Breast epithelium (tissue), 4 donors: ENCODE measurements around the gene MYH8. TPM values are rescaled to one million over a fixed set of nuclear protein-coding genes. Genes with fewer than 3 reads are reported as not detected.

ENCODE experiments used
- DNase-seq, 2 donors: peaks; one replicate each; pipeline ENCODE4 v3.0.0-alpha.2; 2019; ENCODE audit warnings: low spot score in 2 of 2
- H3K27ac ChIP-seq, 2 donors: fragments of 200-600 bp; sonication (generic) in 1 of 2; one replicate each; pipeline ENCODE4 v1.5.1; 2016 to 2019; ENCODE audit warnings: mild to moderate bottlenecking in 1 of 2
- H3K27me3 ChIP-seq, 2 donors: fragments of 200-600 bp; sonication (generic) in 1 of 2; one replicate each; pipeline versions ENCODE4 v1.5.1 to v1.6.0; 2017 to 2019; ENCODE audit warnings: control low read depth in 1 of 2, mild to moderate bottlenecking in 1 of 2
- H3K36me3 ChIP-seq: fragments of 200-600 bp; one replicate; pipeline ENCODE4 v1.5.1; 2019
- H3K4me1 ChIP-seq, 2 donors: fragments of 200-600 bp; sonication (generic); one replicate each; pipeline ENCODE4 v1.5.1; 2016 to 2019; ENCODE audit warnings: control low read depth in 1 of 2
- H3K4me3 ChIP-seq, 3 donors: fragments of 200-600 bp; sonication (generic); 1 replicate in 2 of 3; 2 replicates in 1 of 3; pipeline ENCODE4 v1.5.1; 2016 to 2019; ENCODE audit warnings: mild to moderate bottlenecking in 3 of 3, moderate library complexity in 2 of 3
- H3K9me3 ChIP-seq, 2 donors: fragments of 200-600 bp; sonication (generic) in 1 of 2; one replicate each; pipeline ENCODE4 v1.5.1; 2016 to 2019; ENCODE audit warnings: control low read depth in 1 of 2
- POLR2A ChIP-seq: fragments of 450-650 bp; IDR thresholded peaks from one replicate; pipeline ENCODE4 v1.6.1; 2016; ENCODE audit warnings: antibody characterized with exemption, mild to moderate bottlenecking, moderate library complexity
- POLR2AphosphoS5 ChIP-seq, 3 donors: sonication (generic); formaldehyde crosslinking; IDR thresholded peaks; one replicate each; pipeline ENCODE4 v1.6.1; 2017; ENCODE audit warnings: antibody characterized with exemption in 3 of 3
- intact Hi-C: fragments of 100-400 bp; cut with DNase I; formaldehyde crosslinking; loops from one replicate; pipeline ENCODE4 v1.15.1; 2023; ENCODE audit warnings: low total_unique reads
- total RNA-seq, 3 donors: library from RNA; depleted of rRNA; stranded (reverse); fragments of >200 nt; gene quantifications; one replicate each; pipeline ENCODE4 v1.1.0, GENCODE V29; 2016
- TF ChIP-seq, protein P1 (sequence below), 3 donors: fragments of 450-650 bp; IDR thresholded peaks; one replicate each; pipeline ENCODE4 v1.5.1; 2016 to 2017; ENCODE audit warnings: antibody characterized with exemption in 3 of 3, mild to moderate bottlenecking in 3 of 3, moderate library complexity in 3 of 3

The MYH8 gene
- total RNA-seq, 3 donors from 2014 or later, result not detected

DNA sequence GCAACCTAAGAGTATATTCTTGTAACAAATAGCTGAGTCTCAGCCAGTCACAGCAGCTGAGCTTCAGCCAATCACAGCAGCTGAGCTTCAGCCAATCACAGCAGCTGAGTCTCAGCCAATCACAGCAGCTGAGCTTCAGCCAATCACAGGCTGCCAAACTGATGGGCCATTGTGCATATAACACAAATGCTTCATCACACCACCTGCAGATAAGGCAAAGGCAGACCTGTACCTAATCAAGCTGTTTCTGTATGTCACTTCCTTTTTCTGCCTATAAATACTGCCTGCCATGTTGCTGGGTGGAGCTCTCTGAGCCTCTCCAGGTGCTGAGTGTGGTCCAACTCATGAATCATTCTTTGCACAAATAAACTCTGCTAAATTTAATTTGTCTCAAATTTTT is 68.9 kb downstream of the MYH8 start:
- no peak for DNase-seq
- H3K4me3 ChIP-seq, result no peak overlapping the region
- no peaks in the 10 kb centered on the region for H3K4me1 ChIP-seq
- TF ChIP-seq, protein P1, sequence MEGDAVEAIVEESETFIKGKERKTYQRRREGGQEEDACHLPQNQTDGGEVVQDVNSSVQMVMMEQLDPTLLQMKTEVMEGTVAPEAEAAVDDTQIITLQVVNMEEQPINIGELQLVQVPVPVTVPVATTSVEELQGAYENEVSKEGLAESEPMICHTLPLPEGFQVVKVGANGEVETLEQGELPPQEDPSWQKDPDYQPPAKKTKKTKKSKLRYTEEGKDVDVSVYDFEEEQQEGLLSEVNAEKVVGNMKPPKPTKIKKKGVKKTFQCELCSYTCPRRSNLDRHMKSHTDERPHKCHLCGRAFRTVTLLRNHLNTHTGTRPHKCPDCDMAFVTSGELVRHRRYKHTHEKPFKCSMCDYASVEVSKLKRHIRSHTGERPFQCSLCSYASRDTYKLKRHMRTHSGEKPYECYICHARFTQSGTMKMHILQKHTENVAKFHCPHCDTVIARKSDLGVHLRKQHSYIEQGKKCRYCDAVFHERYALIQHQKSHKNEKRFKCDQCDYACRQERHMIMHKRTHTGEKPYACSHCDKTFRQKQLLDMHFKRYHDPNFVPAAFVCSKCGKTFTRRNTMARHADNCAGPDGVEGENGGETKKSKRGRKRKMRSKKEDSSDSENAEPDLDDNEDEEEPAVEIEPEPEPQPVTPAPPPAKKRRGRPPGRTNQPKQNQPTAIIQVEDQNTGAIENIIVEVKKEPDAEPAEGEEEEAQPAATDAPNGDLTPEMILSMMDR (IDR thresholded peaks at IDR 0.05), result no peak
- TF ChIP-seq POLR2A (no peak), POLR2AphosphoS5 (IDR thresholded peaks at IDR 0.05) (no peak)
- no peak overlapping the region for H3K27ac ChIP-seq
- no peaks in the 10 kb centered on the region for H3K9me3 ChIP-seq
- no peaks in the 10 kb centered on the region for H3K36me3 ChIP-seq
- intact Hi-C loops, result no loop called here
- H3K27me3 ChIP-seq, result no peaks in the 10 kb centered on the region

DNA sequence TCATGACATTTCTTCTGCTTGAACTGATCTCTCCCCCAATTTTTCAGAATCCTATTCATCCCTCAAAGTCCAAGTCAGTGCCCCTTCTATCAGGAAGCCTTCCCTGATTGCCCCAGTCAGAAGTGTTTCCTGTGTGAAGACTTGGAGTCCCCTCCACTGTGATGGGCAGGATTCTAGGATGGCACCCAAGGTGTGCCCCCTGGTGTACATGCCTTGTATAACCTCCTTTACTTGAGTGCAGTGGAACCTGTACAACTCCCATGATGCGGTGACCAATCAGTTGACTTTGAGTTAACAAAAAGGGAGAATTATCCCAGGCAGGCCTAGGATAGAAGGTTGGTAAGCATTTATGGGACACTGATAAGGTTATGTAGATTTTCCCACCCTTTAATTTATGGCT is 72.3 kb downstream of the MYH8 start:
- no peak overlapping the region for H3K4me3 ChIP-seq
- no peaks in the 10 kb centered on the region for H3K4me1 ChIP-seq
- TF ChIP-seq, protein P1 (IDR thresholded peaks at IDR 0.05), result no peak
- TF ChIP-seq POLR2A (no peak), POLR2AphosphoS5 (IDR thresholded peaks at IDR 0.05) (no peak)
- no peaks in the 10 kb centered on the region for H3K27me3 ChIP-seq
- no peaks in the 10 kb centered on the region for H3K9me3 ChIP-seq
- no peak overlapping the region for H3K27ac ChIP-seq
- DNase-seq, result no peak
- no peaks in the 10 kb centered on the region for H3K36me3 ChIP-seq
- intact Hi-C loops, result no loop called here

DNA sequence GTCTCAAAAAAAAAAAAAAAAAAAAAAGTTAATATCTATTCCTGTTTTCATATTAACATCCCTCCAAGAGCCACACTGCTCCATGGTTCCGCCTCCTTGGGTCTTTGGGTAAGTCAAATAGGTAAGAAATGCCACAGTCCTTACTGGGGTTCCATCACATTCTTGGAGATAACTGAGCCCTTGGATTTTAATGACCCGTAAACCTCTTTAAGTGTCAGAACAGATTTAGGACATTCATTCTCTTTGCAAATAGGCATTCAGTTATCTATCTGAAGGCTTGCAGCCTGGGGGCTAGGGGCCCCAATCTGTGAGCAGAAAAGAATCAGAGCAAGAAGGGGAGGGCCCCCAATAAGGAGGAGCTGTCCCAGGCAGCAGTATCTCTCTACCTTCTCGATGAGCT is 76.9 kb downstream of the MYH8 start:
- DNase-seq, result no peak
- Histone ChIP-seq H3K4me3 (no peak overlapping the region), H3K27ac (no peak overlapping the region), H3K9me3 (no peaks in the 10 kb centered on the region), H3K27me3 (no peaks in the 10 kb centered on the region), H3K36me3 (no peaks in the 10 kb centered on the region), H3K4me1 (no peaks in the 10 kb centered on the region)
- TF ChIP-seq POLR2A, result no peak
- TF ChIP-seq POLR2AphosphoS5 (IDR thresholded peaks at IDR 0.05), result no peak
- TF ChIP-seq, protein P1 (IDR thresholded peaks at IDR 0.05), result no peak
- intact Hi-C loops, result no loop called here

Other genes with a start within 250 kb of the MYH8 start
- gene GAS7, start 223.3 kb downstream of the MYH8 start, total RNA-seq, result 10 to 100 TPM; 21.8 to 62.2 (median 33.4) TPM
- not detected for gene MYH13, start 48.9 kb downstream of the MYH8 start, total RNA-seq
- gene MYH4, start 47.6 kb upstream of the MYH8 start, total RNA-seq, result not detected
- 1 to 10 TPM in 1 of 3 donors, not detected in 2; 1.9 TPM for gene MYH1, start 96.6 kb upstream of the MYH8 start, total RNA-seq
- gene MYH2, start 127.7 kb upstream of the MYH8 start, total RNA-seq, result under 1 TPM in 1 of 3 donors, not detected in 2; 0.16 TPM
- gene MYH3, start 235.4 kb upstream of the MYH8 start, total RNA-seq, result 1 to 10 TPM in 2 of 3 donors, under 1 TPM in 1; 0.80 to 2.9 (median 2.2) TPM